ENCODE measurements around the gene SHOX. TPM values are rescaled to one million over a fixed set of nuclear protein-coding genes. Genes with fewer than 3 reads are reported as not detected.

SHOX gene
- total and polyA plus RNA-seq, 10 of the 15 experiments (the other 5 are each of a cell fraction or from before 2014, with no cell fraction given) = 0.42 TPM; not detected in 9

DNA sequence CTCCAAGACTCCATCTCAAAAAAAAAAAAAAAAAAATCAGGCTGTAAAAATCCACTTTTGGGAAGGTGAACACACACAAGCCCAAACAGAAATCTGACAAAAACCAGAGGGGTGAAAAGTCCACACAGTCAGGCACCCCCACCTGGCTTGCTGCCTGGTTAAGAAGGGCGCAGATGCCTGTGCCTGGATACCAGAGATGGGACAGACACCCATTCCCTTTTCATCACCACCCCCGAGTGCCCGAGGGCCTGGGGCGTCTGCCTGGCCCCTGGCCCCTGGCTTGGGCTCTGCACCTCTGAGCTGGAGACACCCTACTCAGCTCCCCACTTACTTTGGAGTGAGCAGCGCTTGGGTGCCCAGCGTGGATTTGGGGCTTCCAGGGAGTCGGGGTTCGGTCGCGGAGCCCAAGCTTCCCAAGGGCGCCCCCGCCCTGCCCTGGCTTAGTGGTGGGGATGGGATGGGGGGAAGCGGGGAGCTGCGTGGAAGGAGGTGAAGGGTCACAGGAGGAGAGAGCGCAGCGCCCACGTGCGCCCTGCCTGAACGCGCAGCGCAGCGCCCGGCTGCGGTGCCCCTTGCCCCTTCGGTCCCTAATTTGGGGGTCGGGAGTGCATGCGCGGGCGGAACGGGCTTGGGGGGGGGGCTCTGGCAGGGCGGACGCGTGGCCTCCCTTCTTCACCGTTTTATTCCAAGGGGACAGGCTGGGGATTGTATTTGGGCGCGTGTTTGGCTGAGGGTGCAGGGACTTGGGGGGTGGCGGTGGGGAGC is 11.3 kb downstream of the SHOX start:
- SMC1A ChIA-PET (ENCODE audit: uncharacterized antibody, unreplicated experiment) = no interaction called here
- FAIRE-seq (no peak), DNase-seq (ENCODE audit: low read depth, low spot score) (no peak), ATAC-seq (no peak)
- in situ Hi-C loops (cut with MboI) = loop anchor here (5.0 kb wide), 1 partner anchor 50 kb away; no protein-coding TSS in a partner anchor
- no peaks in the 10 kb centered on the region for H3K79me2 ChIP-seq (ENCODE audit: control insufficient read depth, insufficient read depth, low read length)
- no peaks in the 10 kb centered on the region for H3K4me1 ChIP-seq (ENCODE audit: control insufficient read depth, insufficient read depth, low read length)
- no peaks in the 10 kb centered on the region for H3K36me3 ChIP-seq (ENCODE audit: control insufficient read depth in 2 of 2, insufficient read depth in 2 of 2, low read length in 1 of 2)
- CTCF ChIA-PET = no interaction called here
- WGBS (ENCODE audit: insufficient coverage, insufficient replicate concordance, low lambda C conversion rate, missing lambda C conversion rate) = 16% methylated on average over 24 of the region's 37 CpGs
- no peak overlapping the region for H3K4me3 ChIP-seq
- no peak overlapping the region for H2AFZ ChIP-seq (ENCODE audit: control insufficient read depth, low read depth, low read length)
- H3K27ac ChIP-seq (ENCODE audit: control insufficient read depth, insufficient read depth) = no peak overlapping the region
- H3K9me3 ChIP-seq (replicated peaks; ENCODE audit: control insufficient read depth, insufficient read depth, low read length) = no peaks in the 10 kb centered on the region; the same call in 2 of the 3 replicates
- RAD21 ChIA-PET (ENCODE audit: unreplicated experiment) = no interaction called here
- H4K20me1 ChIP-seq (ENCODE audit: control insufficient read depth, insufficient read depth) = no peaks in the 10 kb centered on the region
- BruUV-seq (replicated peaks) = no TSS peak
- POLR2A ChIA-PET = no interaction called here
- no peak for TF ChIP-seq FOXK2 (IDR thresholded peaks at IDR 0.05)
- intact Hi-C loops (cut with micrococcal nuclease; ENCODE audit: unreplicated experiment) = no loop called here
- H3K4me2 ChIP-seq (ENCODE audit: control insufficient read depth, insufficient read depth) = no peak overlapping the region
- no peak overlapping the region for H3K9ac ChIP-seq (ENCODE audit: control insufficient read depth, insufficient read depth, low read length)
- H3K27me3 ChIP-seq (replicated peaks in 1 of 2; ENCODE audit: control insufficient read depth in 2 of 2, insufficient read depth in 2 of 2, low read length in 1 of 2) = no peaks in the 10 kb centered on the region

DNA sequence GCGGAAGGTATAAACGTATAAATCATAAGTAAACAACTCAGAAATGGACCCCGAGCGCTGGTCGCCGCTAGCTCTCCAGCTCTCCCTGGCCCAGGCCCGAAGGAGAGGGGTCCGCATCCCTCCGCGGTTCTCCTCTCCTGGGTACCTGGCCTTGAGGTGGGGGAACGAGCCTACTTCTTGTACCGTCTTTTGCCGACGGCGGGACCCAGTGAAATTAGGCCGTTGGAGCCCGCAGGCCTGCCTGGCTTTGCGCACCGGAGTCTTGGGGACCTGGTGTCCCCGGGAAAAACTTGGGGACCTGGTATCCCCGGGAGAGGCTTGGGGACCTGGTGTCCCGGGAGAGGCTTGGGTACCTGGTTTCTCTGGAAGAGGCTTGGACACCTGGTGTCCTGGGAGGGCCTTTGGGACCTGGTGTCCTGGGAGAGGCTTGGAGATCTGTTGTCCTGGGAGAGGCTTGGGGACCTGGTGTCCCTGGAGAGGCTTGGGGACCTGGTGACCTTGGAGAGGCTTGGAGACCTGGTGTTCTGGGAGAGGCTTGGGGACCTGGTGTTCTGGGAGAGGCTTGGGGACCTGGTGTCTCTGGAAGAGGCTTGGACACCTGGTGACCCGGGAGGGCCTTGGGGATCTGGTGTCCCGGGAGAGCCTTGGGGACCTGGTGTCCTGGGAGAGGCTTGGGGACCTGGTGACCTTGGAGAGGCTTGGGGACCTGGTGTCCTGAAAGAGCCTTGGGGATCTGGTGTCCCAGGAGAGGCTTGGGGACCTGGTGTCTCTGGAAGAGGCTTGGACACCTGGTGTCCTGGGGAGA is 12.0 kb downstream of the SHOX start:
- in situ Hi-C loops (cut with MboI) = loop anchor here (5.0 kb wide), 1 partner anchor 50 kb away; no protein-coding TSS in a partner anchor
- WGBS (ENCODE audit: insufficient coverage, insufficient replicate concordance, low lambda C conversion rate, missing lambda C conversion rate) = 23% methylated on average over 23 of the region's 24 CpGs
- Histone ChIP-seq H3K27ac (ENCODE audit: control insufficient read depth, insufficient read depth) (no peak overlapping the region), H3K4me3 (no peak overlapping the region), H3K4me1 (ENCODE audit: control insufficient read depth, insufficient read depth, low read length) (no peaks in the 10 kb centered on the region), H3K9me3 (replicated peaks; ENCODE audit: control insufficient read depth, insufficient read depth, low read length) (no peaks in the 10 kb centered on the region; the same call in 2 of the 3 replicates), H3K4me2 (ENCODE audit: control insufficient read depth, insufficient read depth) (no peak overlapping the region), H3K79me2 (ENCODE audit: control insufficient read depth, insufficient read depth, low read length) (no peaks in the 10 kb centered on the region), H3K9ac (ENCODE audit: control insufficient read depth, insufficient read depth, low read length) (no peak overlapping the region), H3K36me3 (ENCODE audit: control insufficient read depth in 2 of 2, insufficient read depth in 2 of 2, low read length in 1 of 2) (no peaks in the 10 kb centered on the region), H2AFZ (ENCODE audit: control insufficient read depth, low read depth, low read length) (no peak overlapping the region), H3K27me3 (replicated peaks in 1 of 2; ENCODE audit: control insufficient read depth in 2 of 2, insufficient read depth in 2 of 2, low read length in 1 of 2) (no peaks in the 10 kb centered on the region), H4K20me1 (ENCODE audit: control insufficient read depth, insufficient read depth) (no peaks in the 10 kb centered on the region)
- TF ChIP-seq, protein P1, sequence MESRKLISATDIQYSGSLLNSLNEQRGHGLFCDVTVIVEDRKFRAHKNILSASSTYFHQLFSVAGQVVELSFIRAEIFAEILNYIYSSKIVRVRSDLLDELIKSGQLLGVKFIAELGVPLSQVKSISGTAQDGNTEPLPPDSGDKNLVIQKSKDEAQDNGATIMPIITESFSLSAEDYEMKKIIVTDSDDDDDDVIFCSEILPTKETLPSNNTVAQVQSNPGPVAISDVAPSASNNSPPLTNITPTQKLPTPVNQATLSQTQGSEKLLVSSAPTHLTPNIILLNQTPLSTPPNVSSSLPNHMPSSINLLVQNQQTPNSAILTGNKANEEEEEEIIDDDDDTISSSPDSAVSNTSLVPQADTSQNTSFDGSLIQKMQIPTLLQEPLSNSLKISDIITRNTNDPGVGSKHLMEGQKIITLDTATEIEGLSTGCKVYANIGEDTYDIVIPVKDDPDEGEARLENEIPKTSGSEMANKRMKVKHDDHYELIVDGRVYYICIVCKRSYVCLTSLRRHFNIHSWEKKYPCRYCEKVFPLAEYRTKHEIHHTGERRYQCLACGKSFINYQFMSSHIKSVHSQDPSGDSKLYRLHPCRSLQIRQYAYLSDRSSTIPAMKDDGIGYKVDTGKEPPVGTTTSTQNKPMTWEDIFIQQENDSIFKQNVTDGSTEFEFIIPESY (IDR thresholded peaks at IDR 0.05) = no peak
- no peak for TF ChIP-seq ETV6 (conservative IDR thresholded peaks at IDR 0.05 in 1 of 2, IDR thresholded peaks at IDR 0.05 in 1 of 2; ENCODE audit: borderline replicate concordance in 1 of 2, low read depth in 1 of 2)
- TF ChIP-seq BHLHE40 (IDR thresholded peaks at IDR 0.05; ENCODE audit: borderline replicate concordance in 1 of 2, low read depth in 2 of 2, low read length in 1 of 2) = no peak
- TF ChIP-seq STAT3 (IDR thresholded peaks at IDR 0.05; ENCODE audit: low read depth, low read length) = no peak
- TF ChIP-seq SPI1 (IDR thresholded peaks at IDR 0.05; ENCODE audit: borderline replicate concordance, insufficient read depth, low read depth, low read length) = no peak
- TF ChIP-seq BCL11A (IDR thresholded peaks at IDR 0.05; ENCODE audit: low read depth, low read length) = no peak
- TF ChIP-seq TBL1XR1 (IDR thresholded peaks at IDR 0.05; ENCODE audit: low read depth, low read length) = no peak
- no peak for TF ChIP-seq SRF (IDR thresholded peaks at IDR 0.05; ENCODE audit: low read depth in 2 of 2, low read length in 2 of 2)
- TF ChIP-seq RCOR1 (conservative IDR thresholded peaks at IDR 0.05; ENCODE audit: low read depth, low read length) = no peak
- TF ChIP-seq POU2F2 (IDR thresholded peaks at IDR 0.05; ENCODE audit: borderline replicate concordance, low read depth, low read length) = no peak
- TF ChIP-seq ESRRA (IDR thresholded peaks at IDR 0.05; ENCODE audit: low read length) = no peak
- intact Hi-C loops (cut with micrococcal nuclease; ENCODE audit: unreplicated experiment) = no loop called here
- SMC1A ChIA-PET (ENCODE audit: uncharacterized antibody, unreplicated experiment) = no interaction called here
- FAIRE-seq (no peak), ATAC-seq (no peak), DNase-seq (ENCODE audit: low read depth, low spot score) (no peak)
- no TSS peak for BruUV-seq (replicated peaks)
- RAD21 ChIA-PET (ENCODE audit: unreplicated experiment) = no interaction called here
- POLR2A ChIA-PET = no interaction called here
- CTCF ChIA-PET = no interaction called here

All from GM12878 (cell line).